HG02642 (cell line): ENCODE measurements around the gene ZNF550.

Source experiments
- ATAC-seq: cut with Tn5 transposase; IDR thresholded peaks from one replicate; pipeline ENCODE4 v1.9.1; 2021; ENCODE audit warnings: mild to moderate bottlenecking; ENCODE audit not compliant: unreplicated experiment, poor library complexity

Gene ZNF550

DNA sequence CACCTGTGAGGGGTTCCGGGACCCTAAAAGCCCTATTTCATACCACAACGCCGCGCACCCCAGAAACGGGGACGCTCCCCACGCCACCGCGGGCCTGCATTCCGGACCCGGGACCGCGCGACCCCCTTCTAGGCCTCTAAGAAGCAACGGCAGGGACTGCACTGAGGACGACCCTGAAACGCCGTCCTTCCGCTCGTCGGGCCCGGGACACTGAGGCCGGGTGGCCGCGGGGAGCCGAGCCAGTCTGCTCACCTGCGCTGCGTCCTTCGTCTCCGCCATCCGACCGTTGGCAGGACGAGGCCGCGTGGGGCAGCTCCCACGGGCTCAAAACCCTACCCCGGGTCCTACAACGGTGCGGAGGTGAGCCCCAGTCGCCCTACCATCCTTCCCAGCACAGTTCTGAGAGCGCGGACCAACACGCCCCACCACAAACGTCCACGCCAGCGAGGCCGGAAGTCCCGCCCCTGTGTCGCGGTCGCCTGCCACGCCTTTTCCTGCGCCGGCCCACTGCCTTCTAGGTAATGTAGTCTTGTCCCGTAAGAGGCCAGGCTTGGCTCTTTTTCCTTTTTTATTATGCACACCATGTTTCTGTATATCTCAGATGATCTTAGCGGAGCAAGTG, at the start of gene ZNF550:
TSS of gene ZNF550 (minus strand) at position 460 of the 622 bp plus-strand sequence. CDS start at position 279, 181 bp downstream.
- peak; percentile 97 for ATAC-seq

- ATAC-seq: no peak
These were observed 47.3 kb upstream of the ZNF550 start for GRCh38 chr19:57606931-57607330.

DNA sequence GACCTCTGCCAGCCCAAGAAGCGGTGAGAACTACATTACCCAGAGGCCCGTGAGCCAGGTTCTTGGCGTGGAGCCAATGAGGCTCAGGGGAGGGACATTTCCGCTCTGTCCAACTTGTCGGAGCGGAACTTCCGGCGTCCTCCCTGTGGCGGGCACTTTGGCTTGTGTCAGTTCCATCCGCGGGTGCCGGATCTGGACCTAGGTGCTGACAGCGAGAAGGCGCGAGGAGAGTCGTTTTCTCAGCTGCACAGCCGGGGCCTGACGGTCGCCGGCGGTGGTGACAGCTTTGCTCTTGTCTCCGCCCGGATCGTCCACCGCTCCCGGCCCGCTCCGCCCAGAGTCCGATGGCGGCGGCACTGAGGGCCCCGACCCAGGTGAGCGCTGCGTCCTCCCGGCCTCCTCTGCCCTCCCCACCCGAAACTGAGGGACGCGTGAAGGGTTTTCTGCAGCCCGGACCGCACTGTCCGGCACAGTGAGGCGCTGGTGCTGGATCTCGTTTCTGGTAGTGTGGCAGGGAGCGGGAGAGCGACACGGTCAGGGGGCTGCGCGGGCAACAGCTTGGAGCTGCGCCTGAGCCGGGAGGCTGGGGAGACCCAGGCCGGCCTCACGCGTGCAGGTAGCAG, 40.2 kb upstream of the ZNF550 start, which contains the start of gene ZNF530:
TSS of gene ZNF530 (plus strand) at position 125 of the 623 bp plus-strand sequence. CDS start 4,461 bp downstream, outside the sequence.
- ATAC-seq: peak; percentile 92

DNA sequence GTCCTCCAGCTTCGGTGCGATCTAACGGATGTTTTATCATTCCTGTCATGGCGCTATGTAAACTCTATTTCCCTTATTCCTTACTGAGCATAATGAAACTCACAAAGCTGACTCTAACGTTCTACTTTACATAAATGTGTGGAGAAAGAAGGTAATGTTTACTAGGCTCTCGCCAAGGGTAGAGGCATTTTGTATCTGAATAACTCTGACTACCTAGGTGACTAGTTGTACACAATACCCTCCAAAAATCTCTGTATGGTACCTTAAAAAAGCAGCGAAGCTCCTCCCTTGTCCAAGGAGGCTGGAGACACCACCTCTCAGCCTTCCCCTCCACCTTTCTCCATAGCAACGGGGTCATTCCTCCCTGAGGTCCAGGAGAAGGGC, 39.7 kb upstream of the ZNF550 start:
- ATAC-seq: no peak

GRCh38 chr19:57587529-57587928, 27.9 kb upstream of the ZNF550 start:
- no peak for ATAC-seq

GRCh38 chr19:57583521-57584416, 24.1 kb upstream of the ZNF550 start, which contains the start of gene ZIK1:
ZIK1 (plus strand) TSS chr19:57584145; CDS start chr19:57584357, 212 bp downstream.
- ATAC-seq: peak; percentile 81

GRCh38 chr19:57583104-57583520, 23.4 kb upstream of the ZNF550 start:
- ATAC-seq: no peak

DNA sequence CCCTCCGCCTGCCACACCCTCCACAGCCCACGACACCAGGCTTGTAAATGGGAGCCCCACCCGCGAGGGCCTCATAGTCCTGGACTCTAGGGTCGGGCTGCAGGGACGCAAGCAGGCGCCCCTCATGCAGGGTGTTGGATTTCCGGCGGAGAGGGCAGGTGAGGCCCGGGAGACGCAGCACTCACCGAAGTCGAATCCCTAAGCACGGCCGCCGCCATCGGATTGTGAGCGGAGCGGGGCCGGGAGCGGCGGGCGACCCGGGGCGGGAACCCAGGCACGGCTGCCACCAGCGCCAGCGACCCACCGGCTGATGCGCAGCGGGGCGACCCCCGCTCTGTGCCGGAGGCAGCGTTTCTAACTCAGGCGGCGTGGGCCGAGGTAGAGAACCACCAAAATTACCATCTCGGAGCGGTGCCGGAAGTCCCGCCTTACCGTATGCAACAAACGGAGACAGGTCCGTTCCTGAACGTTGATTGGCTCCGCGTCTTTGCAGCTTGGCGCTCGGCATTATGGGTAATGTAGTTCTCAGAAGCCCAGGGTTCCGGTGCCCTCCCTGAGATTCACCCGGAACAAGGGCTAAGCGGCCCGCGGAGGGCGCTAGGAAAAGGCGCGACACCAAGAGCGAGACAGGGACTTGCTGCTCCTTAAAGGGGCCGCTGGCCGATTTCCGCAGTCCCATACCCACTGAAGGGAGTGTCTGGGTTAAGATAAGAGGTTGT, 19.0 kb upstream of the ZNF550 start, which contains the start of gene ZNF416:
TSS of gene ZNF416 (minus strand) at position 425 of the 719 bp plus-strand sequence. CDS start at position 218, 207 bp downstream.
- peak; percentile 96 for ATAC-seq

GRCh38 chr19:57576661-57577060, 17.0 kb upstream of the ZNF550 start:
- no peak for ATAC-seq

DNA sequence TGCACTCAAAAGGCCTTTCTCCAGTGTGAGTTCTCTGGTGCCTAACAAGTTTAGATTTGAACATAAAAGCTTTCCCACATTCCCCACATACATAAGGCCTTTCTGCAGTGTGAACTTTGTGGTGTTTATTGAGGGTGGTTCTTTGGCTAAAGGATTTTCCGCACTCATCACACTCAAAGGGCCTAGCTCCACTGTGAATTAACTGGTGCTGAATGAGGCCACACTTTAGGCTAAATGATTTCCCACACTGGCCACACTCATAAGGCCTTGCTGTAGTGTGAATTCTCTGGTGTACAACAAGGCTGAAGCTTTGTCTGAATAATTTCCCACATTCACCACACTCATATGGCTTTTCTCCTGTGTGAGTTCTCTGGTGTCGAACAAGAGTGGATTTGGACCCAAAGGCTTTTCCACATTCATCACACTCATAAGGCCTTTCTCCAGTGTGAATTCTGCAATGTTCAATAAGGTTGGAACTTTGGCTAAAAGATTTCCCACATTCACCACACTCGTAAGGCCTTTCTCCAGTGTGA, 12.8 kb upstream of the ZNF550 start:
- no peak for ATAC-seq

GRCh38 chr19:57570707-57571106, 11.0 kb upstream of the ZNF550 start:
- ATAC-seq: no peak

DNA sequence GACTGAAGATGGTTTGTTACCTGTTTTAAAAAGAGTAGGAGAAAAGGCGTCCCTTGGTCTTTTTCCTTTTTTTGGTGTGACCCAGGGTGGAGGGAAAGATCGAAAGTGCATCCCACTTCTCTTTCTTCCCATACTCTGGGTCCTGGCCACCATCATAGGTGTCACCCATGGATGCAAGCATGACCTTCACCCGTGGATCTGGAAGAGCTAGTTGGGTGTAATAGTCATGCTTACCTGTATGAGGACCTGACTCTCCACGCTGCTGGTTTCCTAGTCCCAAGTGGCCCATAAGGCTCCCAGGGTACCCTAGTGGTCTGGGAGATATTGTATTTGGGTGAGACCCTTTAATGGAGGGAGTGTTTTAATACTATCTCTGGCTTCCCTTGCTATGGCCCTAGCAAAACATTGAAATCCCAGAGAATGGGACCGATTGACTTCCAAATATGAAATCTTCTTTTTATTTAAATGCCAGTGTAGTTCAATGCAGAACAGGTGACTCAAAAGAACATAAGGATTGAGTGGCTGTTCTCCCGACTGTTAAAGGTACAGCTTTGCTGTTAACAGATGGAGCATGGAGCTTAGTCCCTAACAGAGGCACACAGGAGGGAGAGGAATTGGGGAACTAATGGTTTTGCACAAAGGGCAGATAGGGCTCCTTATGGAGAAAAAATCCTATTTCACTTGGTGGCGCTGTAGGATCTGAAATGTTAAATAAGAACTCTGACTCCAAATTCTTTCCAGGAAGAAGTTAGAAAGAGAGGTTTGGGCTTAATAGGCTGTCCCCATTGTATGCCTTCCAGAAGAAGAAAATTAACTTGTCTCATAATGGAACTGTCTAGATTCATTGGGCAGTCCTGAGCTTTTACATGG, 7.0 kb upstream of the ZNF550 start:
- ATAC-seq: no peak

- ATAC-seq: no peak
These were observed 3.9 kb upstream of the ZNF550 start for GRCh38 chr19:57563547-57563946.

- ATAC-seq: peak; percentile 12
These were observed 407 bp upstream of the ZNF550 start for GRCh38 chr19:57560049-57560491.

GRCh38 chr19:57559008-57559403, 657 bp downstream of the ZNF550 start:
- peak; percentile 28 for ATAC-seq

- ATAC-seq: no peak
These were observed 1.1 kb downstream of the ZNF550 start for GRCh38 chr19:57558525-57558924.

DNA sequence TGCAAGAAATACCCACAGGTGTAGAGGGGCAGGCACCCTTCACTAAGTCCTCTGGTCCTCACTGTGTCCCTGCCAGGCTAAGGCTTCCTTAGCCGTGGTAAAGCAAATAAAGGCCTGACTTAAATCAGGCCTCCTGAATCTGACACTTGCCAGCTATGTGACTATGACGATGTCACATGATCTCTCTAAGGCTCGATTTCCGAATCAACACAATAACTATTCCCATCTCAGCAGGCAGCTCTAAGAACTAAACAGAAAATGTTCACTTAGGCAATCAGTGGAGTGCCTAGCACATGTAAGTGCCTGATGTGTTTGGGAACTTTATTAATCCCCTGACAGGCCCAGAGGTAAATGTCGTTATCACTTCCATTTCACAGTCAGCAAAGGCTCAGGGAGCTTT, 2.0 kb downstream of the ZNF550 start:
- ATAC-seq: no peak

DNA sequence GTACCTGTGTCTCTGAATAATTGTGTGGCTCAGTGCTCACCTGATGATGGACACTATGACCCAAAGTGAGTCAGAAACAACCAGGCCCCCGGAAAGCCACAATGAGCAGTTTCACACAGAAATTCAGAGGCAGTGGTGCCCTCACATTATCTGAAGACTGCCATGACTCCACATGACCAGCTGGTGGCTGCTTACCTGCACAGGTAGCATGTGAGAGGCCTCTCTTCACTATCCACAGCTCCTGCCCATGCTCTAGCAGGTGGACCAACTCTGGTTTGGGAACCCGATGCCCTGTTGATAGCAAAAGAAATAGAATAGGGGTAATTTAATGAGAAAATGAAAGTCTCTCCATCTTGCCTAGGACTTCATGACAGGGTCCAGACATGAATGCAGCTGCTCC, 7.2 kb downstream of the ZNF550 start:
- ATAC-seq: no peak

GRCh38 chr19:57546513-57546912, 13.2 kb downstream of the ZNF550 start:
- ATAC-seq: no peak
